OCI-LY7 (cell line): ENCODE results near the gene KRT76. TPM values are rescaled to one million over a fixed set of nuclear protein-coding genes. Genes with fewer than 3 reads are reported as not detected.

Experiments used
- BruUV-seq: library from RNA; stranded (reverse); fragments of 400-500 nt; replicated peaks from 2 replicates; lab custom pipeline; 2021; lab: Mats Ljungman, UMichigan
- CTCF ChIA-PET: fragments of 300-600 bp; sonication (Branson Sonifier 250); formaldehyde crosslinking; loops from one replicate; lab custom pipeline; 2022; ENCODE audit warnings: antibody characterized with exemption; ENCODE audit not compliant: unreplicated experiment; lab: Charles Lee
- POLR2A ChIA-PET: fragments of 300-600 bp; sonication (Branson Sonifier 250); formaldehyde crosslinking; loops from one replicate; lab custom pipeline; 2022; ENCODE audit warnings: antibody characterized with exemption; lab: Charles Lee
- DNase-seq: peaks from one replicate; pipeline ENCODE4 v3.0.0-alpha.2; 2015; ENCODE audit warnings: low spot score
- H2AFZ ChIP-seq: fragments of 200-600 bp; sonication (generic), shearing (Covaris generic); 2 replicates; pipeline ENCODE4 v1.6.1; 2014; ENCODE audit warnings: mild to moderate bottlenecking, antibody characterized with exemption, low read length, moderate library complexity
- H3K27ac ChIP-seq: fragments of 200-600 bp; sonication (generic); 2 replicates; pipeline ENCODE4 v1.5.1; 2014; ENCODE audit warnings: mixed run types, low read depth, mild to moderate bottlenecking, moderate library complexity, low read length, inconsistent platforms; ENCODE audit not compliant: poor library complexity, severe bottlenecking
- H3K36me3 ChIP-seq: fragments of 200-600 bp; sonication (generic); 2 replicates; pipeline ENCODE4 v1.6.1; 2014; ENCODE audit warnings: mild to moderate bottlenecking, antibody characterized with exemption, low read length, moderate library complexity, mixed read lengths; ENCODE audit not compliant: insufficient read depth
- H3K4me1 ChIP-seq: fragments of 200-600 bp; sonication (generic); 2 replicates; pipeline ENCODE4 v1.5.1; 2014; ENCODE audit warnings: mild to moderate bottlenecking, low read length; ENCODE audit not compliant: insufficient read depth, poor library complexity, severe bottlenecking
- H3K4me2 ChIP-seq: fragments of 200-600 bp; sonication (generic); 2 replicates; pipeline ENCODE4 v1.6.1; 2014; ENCODE audit warnings: mild to moderate bottlenecking, low read length
- H3K4me3 ChIP-seq: fragments of 200-600 bp; sonication (generic); 2 replicates; pipeline ENCODE4 v1.5.1; 2014; ENCODE audit warnings: mild to moderate bottlenecking, low read depth, low read length; ENCODE audit not compliant: poor library complexity, severe bottlenecking
- H3K79me2 ChIP-seq: fragments of 200-600 bp; sonication (generic); 2 replicates; pipeline ENCODE4 v1.6.1; 2016; ENCODE audit warnings: low read depth, mild to moderate bottlenecking, low read length, moderate library complexity, mixed read lengths; ENCODE audit not compliant: insufficient read depth
- H3K9me2 ChIP-seq: fragments of 200-600 bp; sonication (generic); 2 replicates; pipeline ENCODE4 v1.6.1; 2016; ENCODE audit warnings: mild to moderate bottlenecking, low read length, mixed read lengths; ENCODE audit not compliant: insufficient read depth
- H3K9me3 ChIP-seq: fragments of 200-600 bp; sonication (generic); 2 replicates; pipeline ENCODE4 v1.6.1; 2014; ENCODE audit warnings: mild to moderate bottlenecking, mixed run types, low read length, mixed read lengths
- H4K20me1 ChIP-seq: fragments of 200-600 bp; sonication (generic); 2 replicates; pipeline ENCODE4 v1.6.1; 2014; ENCODE audit warnings: mild to moderate bottlenecking, antibody characterized with exemption, low read length, moderate library complexity, mixed read lengths; ENCODE audit not compliant: insufficient read depth
- EZH2phosphoT487 ChIP-seq: fragments of 200-600 bp; sonication (generic); IDR thresholded peaks from 2 replicates; pipeline ENCODE4 v1.6.1; 2018; ENCODE audit warnings: low read depth, borderline replicate concordance, mild to moderate bottlenecking, mixed run types, antibody characterized with exemption, low read length, moderate library complexity, mixed read lengths
- intact Hi-C: fragments of 100-400 bp; cut with micrococcal nuclease; formaldehyde crosslinking; loops from one replicate; pipeline ENCODE4 v1.10.0; 2022; ENCODE audit not compliant: unreplicated experiment
- total RNA-seq, 2 experiments: library from RNA; depleted of rRNA in 1 of 2; stranded (reverse); fragments of >200 nt in 1 of 2; shearing (Covaris generic) in 1 of 2; gene quantifications; 2 replicates each; pipeline ENCODE4 v1.2.3, GENCODE V29; 2014 to 2022
- TF ChIP-seq, protein P1 (sequence below): fragments of 200-600 bp; sonication (generic); conservative IDR thresholded peaks from 2 replicates; pipeline ENCODE4 v1.5.1; 2014; ENCODE audit warnings: mild to moderate bottlenecking, antibody characterized with exemption, low read length, moderate library complexity, mixed read lengths

KRT76 gene
- total RNA-seq, 2 experiments from 2014 or later: not detected

GRCh38 chr12:52765702-52766101 lies 11.4 kb downstream of the KRT76 start:
- BruUV-seq: no TSS peak
- intact Hi-C loops: no loop called here
- DNase-seq: no peak
- no peak overlapping the region for H3K27ac ChIP-seq
- H2AFZ ChIP-seq: no peak overlapping the region
- TF ChIP-seq EZH2phosphoT487: no peak
- TF ChIP-seq, protein P1, sequence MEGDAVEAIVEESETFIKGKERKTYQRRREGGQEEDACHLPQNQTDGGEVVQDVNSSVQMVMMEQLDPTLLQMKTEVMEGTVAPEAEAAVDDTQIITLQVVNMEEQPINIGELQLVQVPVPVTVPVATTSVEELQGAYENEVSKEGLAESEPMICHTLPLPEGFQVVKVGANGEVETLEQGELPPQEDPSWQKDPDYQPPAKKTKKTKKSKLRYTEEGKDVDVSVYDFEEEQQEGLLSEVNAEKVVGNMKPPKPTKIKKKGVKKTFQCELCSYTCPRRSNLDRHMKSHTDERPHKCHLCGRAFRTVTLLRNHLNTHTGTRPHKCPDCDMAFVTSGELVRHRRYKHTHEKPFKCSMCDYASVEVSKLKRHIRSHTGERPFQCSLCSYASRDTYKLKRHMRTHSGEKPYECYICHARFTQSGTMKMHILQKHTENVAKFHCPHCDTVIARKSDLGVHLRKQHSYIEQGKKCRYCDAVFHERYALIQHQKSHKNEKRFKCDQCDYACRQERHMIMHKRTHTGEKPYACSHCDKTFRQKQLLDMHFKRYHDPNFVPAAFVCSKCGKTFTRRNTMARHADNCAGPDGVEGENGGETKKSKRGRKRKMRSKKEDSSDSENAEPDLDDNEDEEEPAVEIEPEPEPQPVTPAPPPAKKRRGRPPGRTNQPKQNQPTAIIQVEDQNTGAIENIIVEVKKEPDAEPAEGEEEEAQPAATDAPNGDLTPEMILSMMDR: no peak
- H3K4me1 ChIP-seq: no peaks in the 10 kb centered on the region
- no peaks in the 10 kb centered on the region for H4K20me1 ChIP-seq
- no peaks in the 10 kb centered on the region for H3K36me3 ChIP-seq
- H3K9me3 ChIP-seq: no peaks in the 10 kb centered on the region
- POLR2A ChIA-PET: interaction anchor here (1.4 kb wide), 1 partner anchor 8 kb away, joined by 3 read pairs; no protein-coding TSS in a partner anchor
- H3K4me2 ChIP-seq: no peak overlapping the region
- H3K9me2 ChIP-seq: no peaks in the 10 kb centered on the region
- no peak overlapping the region for H3K4me3 ChIP-seq
- no peaks in the 10 kb centered on the region for H3K79me2 ChIP-seq
- CTCF ChIA-PET: no interaction called here

DNA sequence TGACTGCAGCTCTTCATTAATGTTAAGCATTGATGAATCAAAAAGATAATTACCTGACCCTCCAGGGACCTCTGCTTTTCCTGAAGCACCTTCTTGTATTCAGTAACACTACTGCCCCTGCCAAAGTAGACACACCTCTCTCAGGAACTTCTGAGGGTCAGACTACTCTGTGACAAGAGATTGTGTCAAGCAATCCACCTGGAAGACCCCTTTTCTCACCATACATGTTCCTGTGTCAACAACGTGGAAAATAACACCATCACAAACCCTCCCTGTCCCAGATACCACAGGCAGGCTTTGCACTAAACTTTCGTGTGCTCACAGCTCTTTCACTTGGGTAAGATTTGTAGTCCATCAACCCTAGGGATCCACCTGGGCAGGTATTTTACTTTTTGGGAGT lies 13.2 kb downstream of the KRT76 start:
- no peak overlapping the region for H2AFZ ChIP-seq
- H3K4me1 ChIP-seq: no peaks in the 10 kb centered on the region
- H3K79me2 ChIP-seq: no peaks in the 10 kb centered on the region
- H3K4me2 ChIP-seq: no peak overlapping the region
- no peaks in the 10 kb centered on the region for H3K36me3 ChIP-seq
- ChIA-PET POLR2A (no interaction called here), CTCF (no interaction called here)
- H3K9me3 ChIP-seq: no peaks in the 10 kb centered on the region
- no peaks in the 10 kb centered on the region for H4K20me1 ChIP-seq
- DNase-seq: no peak
- no TSS peak for BruUV-seq
- TF ChIP-seq, protein P1: no peak
- no peaks in the 10 kb centered on the region for H3K9me2 ChIP-seq
- intact Hi-C loops: no loop called here
- H3K4me3 ChIP-seq: no peak overlapping the region
- no peak overlapping the region for H3K27ac ChIP-seq

GRCh38 chr12:52763036-52763659 lies 14.0 kb downstream of the KRT76 start:
- Histone ChIP-seq H3K9me3 (no peaks in the 10 kb centered on the region), H2AFZ (no peak overlapping the region), H3K27ac (no peak overlapping the region), H3K4me1 (no peaks in the 10 kb centered on the region), H4K20me1 (no peaks in the 10 kb centered on the region), H3K79me2 (no peaks in the 10 kb centered on the region), H3K4me2 (no peak overlapping the region), H3K9me2 (no peaks in the 10 kb centered on the region), H3K4me3 (no peak overlapping the region), H3K36me3 (no peaks in the 10 kb centered on the region)
- CTCF ChIA-PET: no interaction called here
- DNase-seq: no peak
- POLR2A ChIA-PET: no interaction called here
- TF ChIP-seq, protein P1: no peak
- TF ChIP-seq EZH2phosphoT487: no peak
- intact Hi-C loops: no loop called here
- BruUV-seq: no TSS peak
